ENCODE results near the gene CTNNA3. TPM values are rescaled to one million over a fixed set of nuclear protein-coding genes. Genes with fewer than 3 reads are reported as not detected.

The CTNNA3 gene
- polyA plus RNA-seq, 6 donors from 2014 or later: 0.38 to 1.2 TPM; not detected in 4

GRCh38 chr10:67506757-67507091 is 189.3 kb downstream of the CTNNA3 start:
- H3K36me3 Mint-ChIP-seq: no peaks in the 10 kb centered on the region
- peaks cover 0 to 13% (median 8%) of the 10 kb centered on the region in 7 donors for H3K9me3 Mint-ChIP-seq
- DNase-seq (no peak), ATAC-seq (ENCODE audit: low read depth in 2 of 2) (no peak)
- H3K4me3 Mint-ChIP-seq: no peak overlapping the region
- H3K27ac Mint-ChIP-seq: no peak overlapping the region
- H3K4me1 Mint-ChIP-seq: no peaks in the 10 kb centered on the region
- no peaks in the 10 kb centered on the region for H3K27me3 Mint-ChIP-seq

- no peak overlapping the region for H3K27ac Mint-ChIP-seq
- no peaks in the 10 kb centered on the region for H3K36me3 Mint-ChIP-seq
- ATAC-seq (ENCODE audit: low read depth in 2 of 2) (no peak), DNase-seq (no peak)
- H3K27me3 Mint-ChIP-seq: no peaks in the 10 kb centered on the region
- H3K4me1 Mint-ChIP-seq: no peaks in the 10 kb centered on the region
- no peak overlapping the region for H3K4me3 Mint-ChIP-seq
- peaks cover 0 to 18% (median 8%) of the 10 kb centered on the region in 7 donors for H3K9me3 Mint-ChIP-seq
These were observed 189.8 kb downstream of the CTNNA3 start for GRCh38 chr10:67506083-67506756.

GRCh38 chr10:67492317-67493019 is 203.5 kb downstream of the CTNNA3 start:
- peaks cover 0 to 6% (median 2%) of the 10 kb centered on the region in 7 donors for H3K9me3 Mint-ChIP-seq
- H3K36me3 Mint-ChIP-seq: no peaks in the 10 kb centered on the region
- DNase-seq (no peak), ATAC-seq (ENCODE audit: low read depth in 2 of 2) (no peak)
- no peak overlapping the region for H3K27ac Mint-ChIP-seq
- no peak overlapping the region for H3K4me3 Mint-ChIP-seq
- H3K27me3 Mint-ChIP-seq: no peaks in the 10 kb centered on the region
- no peaks in the 10 kb centered on the region for H3K4me1 Mint-ChIP-seq

- H3K27ac Mint-ChIP-seq: no peak overlapping the region
- no peaks in the 10 kb centered on the region for H3K36me3 Mint-ChIP-seq
- no peak for ATAC-seq (ENCODE audit: low read depth in 2 of 2)
These were observed 207.9 kb downstream of the CTNNA3 start for GRCh38 chr10:67487906-67488619.

GRCh38 chr10:67487199-67487598 is 208.8 kb downstream of the CTNNA3 start:
- Mint-ChIP-seq H3K27ac (peak overlapping the region in 1 of 6 donors; percentile 1), H3K27me3 (peaks cover 0 to 4% (median 0%) of the 10 kb centered on the region in 3 donors), H3K4me1 (no peaks in the 10 kb centered on the region), H3K4me3 (no peak overlapping the region), H3K36me3 (no peaks in the 10 kb centered on the region), H3K9me3 (peaks cover 0 to 17% (median 4%) of the 10 kb centered on the region in 7 donors)
- DNase-seq (no peak), ATAC-seq (ENCODE audit: low read depth in 2 of 2) (no peak)

More at GRCh38 chr10:67487906-67488619, 207.9 kb downstream of the CTNNA3 start:
- Mint-ChIP-seq H3K4me3 (no peak overlapping the region), H3K27me3 (peaks cover 0 to 4% (median 0%) of the 10 kb centered on the region in 3 donors), H3K9me3 (peaks cover 0 to 17% (median 4%) of the 10 kb centered on the region in 7 donors), H3K4me1 (no peaks in the 10 kb centered on the region)
- DNase-seq: no peak

GRCh38 chr10:67477868-67478267 is 218.1 kb downstream of the CTNNA3 start:
- Mint-ChIP-seq H3K4me1 (no peaks in the 10 kb centered on the region), H3K27ac (no peak overlapping the region), H3K4me3 (no peak overlapping the region), H3K9me3 (peaks cover 14 to 50% (median 33%) of the 10 kb centered on the region in 7 donors), H3K36me3 (peaks cover 5 to 15% of the 10 kb centered on the region in 2 donors), H3K27me3 (no peaks in the 10 kb centered on the region)
- no peak for ATAC-seq (ENCODE audit: low read depth in 2 of 2)
- DNase-seq: no peak

- H3K36me3 Mint-ChIP-seq: peaks cover 5 to 15% of the 10 kb centered on the region in 2 donors
- H3K27ac Mint-ChIP-seq: no peak overlapping the region
- no peak for DNase-seq
- peaks cover 12 to 49% (median 32%) of the 10 kb centered on the region in 7 donors for H3K9me3 Mint-ChIP-seq
- H3K4me3 Mint-ChIP-seq: no peak overlapping the region
- H3K27me3 Mint-ChIP-seq: no peaks in the 10 kb centered on the region
- no peaks in the 10 kb centered on the region for H3K4me1 Mint-ChIP-seq
- ATAC-seq (ENCODE audit: low read depth in 2 of 2): no peak
These were observed 219.8 kb downstream of the CTNNA3 start for GRCh38 chr10:67476201-67476600.

- Mint-ChIP-seq H3K27ac (no peak overlapping the region), H3K36me3 (peaks cover 5 to 15% of the 10 kb centered on the region in 2 donors), H3K27me3 (no peaks in the 10 kb centered on the region), H3K4me3 (peak overlapping the region in 1 of 8 donors; percentile 23), H3K4me1 (no peaks in the 10 kb centered on the region), H3K9me3 (peaks cover 11 to 39% (median 22%) of the 10 kb centered on the region in 7 donors)
- ATAC-seq (ENCODE audit: low read depth in 2 of 2): no peak
- DNase-seq: no peak
These were observed 222.0 kb downstream of the CTNNA3 start for GRCh38 chr10:67473850-67474633.

- ATAC-seq (ENCODE audit: low read depth in 2 of 2) (no peak), DNase-seq (no peak)
- no peak overlapping the region for H3K4me3 Mint-ChIP-seq
- peaks cover 2 to 12% (median 5%) of the 10 kb centered on the region in 7 donors for H3K9me3 Mint-ChIP-seq
- no peak overlapping the region for H3K27ac Mint-ChIP-seq
- no peaks in the 10 kb centered on the region for H3K4me1 Mint-ChIP-seq
- H3K36me3 Mint-ChIP-seq: no peaks in the 10 kb centered on the region
- H3K27me3 Mint-ChIP-seq: no peaks in the 10 kb centered on the region
These were observed 225.0 kb downstream of the CTNNA3 start for GRCh38 chr10:67471022-67471421.

GRCh38 chr10:67464278-67464677 is 231.7 kb downstream of the CTNNA3 start:
- no peak overlapping the region for H3K4me3 Mint-ChIP-seq
- no peak for ATAC-seq (ENCODE audit: low read depth in 2 of 2)
- peaks cover 0 to 7% (median 0%) of the 10 kb centered on the region in 7 donors for H3K9me3 Mint-ChIP-seq
- H3K36me3 Mint-ChIP-seq: no peaks in the 10 kb centered on the region
- H3K4me1 Mint-ChIP-seq: no peaks in the 10 kb centered on the region
- DNase-seq: no peak
- H3K27ac Mint-ChIP-seq: no peak overlapping the region
- H3K27me3 Mint-ChIP-seq: no peaks in the 10 kb centered on the region

GRCh38 chr10:67452892-67453291 is 243.1 kb downstream of the CTNNA3 start:
- no peak for DNase-seq
- no peaks in the 10 kb centered on the region for H3K4me1 Mint-ChIP-seq
- H3K9me3 Mint-ChIP-seq: peaks cover 6 to 23% (median 10%) of the 10 kb centered on the region in 7 donors
- no peak overlapping the region for H3K27ac Mint-ChIP-seq
- ATAC-seq (ENCODE audit: low read depth in 2 of 2): no peak
- H3K36me3 Mint-ChIP-seq: peaks cover 0 to 13% of the 10 kb centered on the region in 2 donors
- H3K27me3 Mint-ChIP-seq: no peaks in the 10 kb centered on the region
- no peak overlapping the region for H3K4me3 Mint-ChIP-seq

GRCh38 chr10:67438605-67439304 is 257.2 kb downstream of the CTNNA3 start:
- ATAC-seq (ENCODE audit: low read depth in 2 of 2) (no peak), DNase-seq (no peak)
- Mint-ChIP-seq H3K4me3 (no peak overlapping the region), H3K4me1 (no peaks in the 10 kb centered on the region), H3K27me3 (no peaks in the 10 kb centered on the region), H3K36me3 (peaks cover 0 to 8% of the 10 kb centered on the region in 2 donors), H3K27ac (no peak overlapping the region), H3K9me3 (peaks cover 20 to 50% (median 24%) of the 10 kb centered on the region in 7 donors)
